Thyroid gland (tissue), 4 donors: Measurements from ENCODE around the gene SLC25A19. TPM values are rescaled to one million over a fixed set of nuclear protein-coding genes. Genes with fewer than 3 reads are reported as not detected.

Experiments used
- DNase-seq, 2 donors: peaks; one replicate each; pipeline ENCODE4 v3.0.0-alpha.2; 2019
- H3K27ac ChIP-seq, 3 donors: fragments of 200-600 bp; sonication (generic); 1 replicate in 2 of 3; 2 replicates in 1 of 3; pipeline ENCODE4 v1.5.1; 2016 to 2019; ENCODE audit warnings: mild to moderate bottlenecking in 1 of 3, moderate library complexity in 1 of 3
- H3K27me3 ChIP-seq: fragments of 200-600 bp; sonication (generic); one replicate; pipeline ENCODE4 v1.5.1; 2019
- H3K36me3 ChIP-seq, 2 donors: fragments of 200-600 bp; sonication (generic); one replicate each; pipeline ENCODE4 v1.5.1; 2016 to 2019
- H3K4me1 ChIP-seq, 2 donors: fragments of 200-600 bp; sonication (generic); one replicate each; pipeline ENCODE4 v1.5.1; 2017 to 2019
- H3K4me3 ChIP-seq, 3 donors: fragments of 200-600 bp; sonication (generic); replicated peaks in 1 of 3; 1 replicate in 2 of 3; 2 replicates in 1 of 3; pipeline ENCODE4 v1.5.1; 2016; ENCODE audit warnings: mild to moderate bottlenecking in 1 of 3
- H3K9me3 ChIP-seq: fragments of 200-600 bp; sonication (generic); one replicate; pipeline ENCODE4 v1.5.1; 2017
- POLR2A ChIP-seq, 2 donors: fragments of 450-650 bp; IDR thresholded peaks; one replicate each; pipeline ENCODE4 v1.6.1; 2017; ENCODE audit warnings: antibody characterized with exemption in 2 of 2, mild to moderate bottlenecking in 2 of 2, moderate library complexity in 1 of 2
- WGBS, 2 donors: methylation state at CpG; one replicate each; pipeline ENCODE4 v1.1.5; 2017; 5-methylcytosine and 5-hydroxymethylcytosine counted together
- intact Hi-C: fragments of 100-400 bp; cut with DNase I; formaldehyde crosslinking; loops from one replicate; pipeline ENCODE4 v1.15.1; 2023
- total RNA-seq, 4 donors: library from RNA; depleted of rRNA; stranded (reverse); fragments of >200 nt; gene quantifications; one replicate each; pipeline ENCODE4 v1.2.3, GENCODE V29; 2016
- TF ChIP-seq, protein P1 (sequence below), 6 experiments: fragments of 200-600 bp in 3 of 6; fragments of 450-650 bp in 3 of 6; sonication (generic) in 3 of 6; IDR thresholded peaks; one replicate each; pipeline ENCODE4 v1.5.1; 2016 to 2019; ENCODE audit warnings: antibody characterized with exemption in 6 of 6, mild to moderate bottlenecking in 2 of 6, inconsistent platforms in 1 of 6, moderate library complexity in 1 of 6

Gene SLC25A19
- total RNA-seq, 4 donors from 2014 or later: 2.1 to 14.3 (median 12.7) TPM

DNA sequence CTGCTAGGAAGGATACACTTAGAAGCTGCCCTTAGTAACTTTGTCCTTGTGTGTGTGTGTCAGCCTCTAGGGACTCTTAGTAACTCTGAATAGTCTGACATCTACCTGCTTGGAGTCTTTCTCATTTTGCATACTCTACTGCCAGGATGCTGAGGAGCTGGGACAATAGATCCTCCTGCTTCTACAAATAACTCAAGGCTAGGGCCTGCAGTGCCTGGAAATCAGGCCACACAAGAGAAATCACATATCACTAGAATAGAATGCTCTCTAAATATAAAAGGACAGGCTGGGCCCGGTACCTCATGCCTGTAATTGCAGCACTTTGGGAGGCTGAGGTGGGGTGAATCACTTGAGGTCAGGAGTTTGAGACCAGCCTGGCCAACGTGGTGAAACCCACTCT is 38.5 kb upstream of the SLC25A19 start:
- H3K4me3 ChIP-seq: no peak overlapping the region
- H3K4me1 ChIP-seq: peaks cover 0 to 12% of the 10 kb centered on the region in 2 donors
- WGBS, 2 donors: 77 to 93% methylated on average over 2 of the region's 2 CpGs
- TF ChIP-seq, protein P1, sequence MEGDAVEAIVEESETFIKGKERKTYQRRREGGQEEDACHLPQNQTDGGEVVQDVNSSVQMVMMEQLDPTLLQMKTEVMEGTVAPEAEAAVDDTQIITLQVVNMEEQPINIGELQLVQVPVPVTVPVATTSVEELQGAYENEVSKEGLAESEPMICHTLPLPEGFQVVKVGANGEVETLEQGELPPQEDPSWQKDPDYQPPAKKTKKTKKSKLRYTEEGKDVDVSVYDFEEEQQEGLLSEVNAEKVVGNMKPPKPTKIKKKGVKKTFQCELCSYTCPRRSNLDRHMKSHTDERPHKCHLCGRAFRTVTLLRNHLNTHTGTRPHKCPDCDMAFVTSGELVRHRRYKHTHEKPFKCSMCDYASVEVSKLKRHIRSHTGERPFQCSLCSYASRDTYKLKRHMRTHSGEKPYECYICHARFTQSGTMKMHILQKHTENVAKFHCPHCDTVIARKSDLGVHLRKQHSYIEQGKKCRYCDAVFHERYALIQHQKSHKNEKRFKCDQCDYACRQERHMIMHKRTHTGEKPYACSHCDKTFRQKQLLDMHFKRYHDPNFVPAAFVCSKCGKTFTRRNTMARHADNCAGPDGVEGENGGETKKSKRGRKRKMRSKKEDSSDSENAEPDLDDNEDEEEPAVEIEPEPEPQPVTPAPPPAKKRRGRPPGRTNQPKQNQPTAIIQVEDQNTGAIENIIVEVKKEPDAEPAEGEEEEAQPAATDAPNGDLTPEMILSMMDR (IDR thresholded peaks at IDR 0.05): no peak
- TF ChIP-seq POLR2A (IDR thresholded peaks at IDR 0.05): no peak
- H3K36me3 ChIP-seq: no peaks in the 10 kb centered on the region
- H3K27ac ChIP-seq: no peak overlapping the region
- no peaks in the 10 kb centered on the region for H3K27me3 ChIP-seq
- no peak for DNase-seq
- no peaks in the 10 kb centered on the region for H3K9me3 ChIP-seq
- intact Hi-C loops: loop anchor here (10.0 kb wide), 1 partner anchor 267 kb away; no protein-coding TSS in a partner anchor

DNA sequence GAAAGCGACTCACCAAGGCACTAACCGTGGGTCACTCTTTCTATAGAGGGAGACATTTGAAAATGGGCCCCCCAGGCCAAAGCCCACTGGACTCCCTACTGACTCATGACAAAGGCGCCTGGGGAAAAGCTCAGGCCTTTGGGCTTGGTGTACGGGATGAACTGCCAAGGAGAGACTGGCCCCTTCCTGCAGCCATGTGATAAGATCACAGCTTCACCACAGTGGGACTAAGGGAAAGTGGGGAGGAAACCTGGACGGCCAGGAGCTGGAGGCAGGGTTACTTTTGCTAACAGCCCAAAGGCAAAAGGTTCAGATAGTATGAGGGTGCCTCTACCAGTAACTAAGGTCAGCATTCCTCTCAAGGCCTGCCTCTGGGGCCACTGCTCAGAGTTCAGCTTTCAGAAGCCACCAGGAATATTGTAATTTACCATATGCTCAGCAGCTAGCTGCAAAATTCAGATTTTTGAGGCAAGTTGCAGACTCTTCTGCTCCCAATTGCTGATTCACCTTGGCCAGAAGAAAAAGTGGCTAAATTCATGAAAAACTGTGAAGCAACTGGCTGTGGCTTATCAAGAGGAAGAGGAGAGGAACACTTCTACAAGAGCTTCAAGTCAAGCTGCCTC is 37.1 kb upstream of the SLC25A19 start:
- no peak overlapping the region for H3K27ac ChIP-seq
- H3K36me3 ChIP-seq: peaks cover 0 to 2% of the 10 kb centered on the region in 2 donors
- no peak overlapping the region for H3K4me3 ChIP-seq
- peaks cover 0 to 12% of the 10 kb centered on the region in 2 donors for H3K4me1 ChIP-seq
- no peak for DNase-seq
- 60 to 75% methylated on average over 4 to 5 of the region's 5 CpGs for whole genome bisulfite sequencing, 2 donors
- intact Hi-C loops: loop anchor here (10.0 kb wide), 1 partner anchor 268 kb away; no protein-coding TSS in a partner anchor
- TF ChIP-seq, protein P1 (IDR thresholded peaks at IDR 0.05): no peak
- TF ChIP-seq POLR2A (IDR thresholded peaks at IDR 0.05): no peak
- no peaks in the 10 kb centered on the region for H3K9me3 ChIP-seq
- H3K27me3 ChIP-seq: no peaks in the 10 kb centered on the region

DNA sequence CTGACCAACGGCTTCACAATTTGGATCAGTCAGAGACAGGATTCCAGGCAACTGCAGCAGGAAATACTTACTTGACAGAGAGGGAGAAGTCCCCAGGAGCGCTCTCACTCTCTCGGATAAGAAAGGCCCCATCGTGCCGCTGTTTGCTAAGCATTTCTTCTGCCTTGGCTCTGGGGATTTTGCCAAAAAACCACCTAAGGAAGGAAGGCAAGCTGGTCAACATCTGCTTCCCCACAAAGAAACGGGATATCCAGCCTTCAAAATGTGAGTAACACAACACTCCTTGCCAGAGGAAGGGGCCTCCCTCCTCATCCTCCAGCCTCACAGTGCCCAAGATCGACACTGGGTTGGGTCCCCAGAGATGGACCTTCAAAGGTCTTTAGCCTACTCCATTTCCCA is 36.6 kb upstream of the SLC25A19 start:
- Histone ChIP-seq H3K4me1 (peaks cover 0 to 12% of the 10 kb centered on the region in 2 donors), H3K4me3 (no peak overlapping the region), H3K36me3 (peaks cover 2 to 5% of the 10 kb centered on the region in 2 donors), H3K9me3 (no peaks in the 10 kb centered on the region), H3K27ac (no peak overlapping the region), H3K27me3 (no peaks in the 10 kb centered on the region)
- intact Hi-C loops: loop anchor here (10.0 kb wide), 1 partner anchor 269 kb away; no protein-coding TSS in a partner anchor
- DNase-seq: no peak
- TF ChIP-seq POLR2A (IDR thresholded peaks at IDR 0.05): no peak
- TF ChIP-seq, protein P1 (IDR thresholded peaks at IDR 0.05): no peak
- WGBS, 2 donors: 57 to 67% methylated on average over 6 of the region's 7 CpGs

DNA sequence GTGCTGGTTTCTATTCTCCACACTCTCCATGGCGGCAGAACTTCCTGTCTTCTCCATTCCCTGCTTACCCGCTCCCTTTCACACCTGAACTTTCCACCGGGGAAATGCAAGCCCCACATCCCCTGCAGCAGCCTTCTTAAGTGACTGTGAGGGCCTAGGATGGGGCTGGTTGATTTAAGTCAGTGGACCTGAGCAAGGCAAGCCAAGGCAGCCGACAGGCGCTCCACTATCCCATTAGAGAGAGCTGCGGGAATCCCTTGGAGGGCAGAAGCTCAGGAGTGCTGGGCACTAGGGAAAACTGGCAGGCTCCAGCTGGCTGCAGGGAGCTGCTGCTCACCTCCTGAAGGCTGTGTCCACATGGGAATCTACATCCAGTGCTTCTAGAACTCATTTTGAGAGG is 36.1 kb upstream of the SLC25A19 start:
- TF ChIP-seq, protein P1 (IDR thresholded peaks at IDR 0.05): no peak
- no peak for TF ChIP-seq POLR2A (IDR thresholded peaks at IDR 0.05)
- WGBS, 2 donors: 83 to 86% methylated on average over 3 to 6 of the region's 6 CpGs
- no peak for DNase-seq
- H3K27ac ChIP-seq: no peak overlapping the region
- H3K27me3 ChIP-seq: no peaks in the 10 kb centered on the region
- H3K9me3 ChIP-seq: no peaks in the 10 kb centered on the region
- no peak overlapping the region for H3K4me3 ChIP-seq
- peaks cover 0 to 12% of the 10 kb centered on the region in 2 donors for H3K4me1 ChIP-seq
- intact Hi-C loops: loop anchor here (10.0 kb wide), 1 partner anchor 269 kb away; no protein-coding TSS in a partner anchor
- H3K36me3 ChIP-seq: peaks cover 7 to 9% of the 10 kb centered on the region in 2 donors

DNA sequence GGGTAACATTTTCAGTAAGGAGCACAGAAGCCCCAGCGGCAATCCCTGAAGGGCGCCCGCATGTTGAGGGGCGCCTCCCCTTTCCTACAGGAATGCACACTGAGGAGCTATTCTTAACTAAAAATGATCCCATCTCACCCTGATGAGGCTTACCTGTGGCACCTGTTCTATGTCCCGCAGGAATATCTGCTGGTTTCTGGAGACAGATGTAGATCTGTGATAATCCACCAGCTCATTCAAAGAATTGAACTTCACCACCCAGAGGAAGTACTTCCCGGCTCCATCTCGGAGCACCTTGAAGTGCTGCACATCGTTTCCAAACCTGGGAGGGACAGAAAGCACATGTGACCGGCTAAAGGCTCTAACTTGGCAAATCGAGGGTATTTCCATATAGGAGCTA is 32.3 kb upstream of the SLC25A19 start:
- Histone ChIP-seq H3K27me3 (no peaks in the 10 kb centered on the region), H3K4me1 (peaks cover 0 to 10% of the 10 kb centered on the region in 2 donors), H3K9me3 (no peaks in the 10 kb centered on the region), H3K36me3 (peaks cover 14 to 16% of the 10 kb centered on the region in 2 donors), H3K4me3 (no peak overlapping the region), H3K27ac (no peak overlapping the region)
- no peak for DNase-seq
- intact Hi-C loops: loop anchor here (5.0 to 10.0 kb wide), 3 partner anchors 71 to 273 kb away; no protein-coding TSS in a partner anchor
- TF ChIP-seq POLR2A (IDR thresholded peaks at IDR 0.05): no peak
- TF ChIP-seq, protein P1 (IDR thresholded peaks at IDR 0.05): no peak
- WGBS, 2 donors: 84 to 90% methylated on average over 10 of the region's 10 CpGs
